GM12878 (cell line): ENCODE data around the gene PCYOX1L. TPM values are rescaled to one million over a fixed set of nuclear protein-coding genes. Genes with fewer than 3 reads are reported as not detected.

Experiments used
- ATAC-seq: fragments of 200-7000 bp; cut with Tn5 transposase; 3 replicates; pipeline ENCODE4 v1.9.1; 2020; ENCODE audit warnings: mild to moderate bottlenecking, moderate library complexity
- BruUV-seq: library from RNA; stranded (reverse); fragments of 400-500 nt; replicated peaks from 2 replicates; lab custom pipeline; 2021; lab: Mats Ljungman, UMichigan
- CTCF ChIA-PET: fragments of 300-600 bp; sonication (Branson Sonifier 250); formaldehyde crosslinking; extraction: SDS; loops from one replicate; lab custom pipeline; 2021; ENCODE audit warnings: inconsistent platforms; lab: Yijun Ruan, JAX
- POLR2A ChIA-PET: fragments of 350-600 bp; formaldehyde crosslinking; extraction: SDS; loops from one replicate; lab custom pipeline; 2021; ENCODE audit warnings: inconsistent platforms; lab: Charles Lee
- RAD21 ChIA-PET: fragments of 300-600 bp; sonication (Branson Sonifier 250); formaldehyde crosslinking; loops from one replicate; lab custom pipeline; 2023; ENCODE audit warnings: antibody characterized with exemption; ENCODE audit not compliant: unreplicated experiment; lab: Charles Lee
- SMC1A ChIA-PET: fragments of 300-600 bp; sonication (Branson Sonifier 250); formaldehyde crosslinking; loops from one replicate; lab custom pipeline; 2023; ENCODE audit not compliant: unreplicated experiment, uncharacterized antibody; lab: Charles Lee
- DNase-seq: peaks from one replicate; pipeline ENCODE4 v3.0.0-alpha.2; 2011; ENCODE audit warnings: low read depth, low spot score
- FAIRE-seq: peaks from 3 replicates; lab custom pipeline; 2011; peaks lifted over from hg19 to GRCh38; lab: Jason Lieb, UNC
- H2AFZ ChIP-seq: 2 replicates; pipeline ENCODE4 v1.6.0; 2011; ENCODE audit warnings: low read depth, low read length, control low read depth; ENCODE audit not compliant: control insufficient read depth
- H3K27ac ChIP-seq: 2 replicates; pipeline ENCODE4 v1.5.1; 2011; ENCODE audit warnings: control low read depth; ENCODE audit not compliant: control insufficient read depth, insufficient read depth
- H3K27me3 ChIP-seq, 2 experiments: replicated peaks in 1 of 2; 2 replicates each; pipeline versions ENCODE4 v1.6.0 to v1.6.1; 2011; ENCODE audit warnings: low read length in 1 of 2; ENCODE audit not compliant: control insufficient read depth in 2 of 2, insufficient read depth in 2 of 2
- H3K36me3 ChIP-seq, 2 experiments: 2 replicates each; pipeline ENCODE4 v1.5.1; 2011; ENCODE audit warnings: low read length in 1 of 2; ENCODE audit not compliant: control insufficient read depth in 2 of 2, insufficient read depth in 2 of 2
- H3K4me1 ChIP-seq: 2 replicates; pipeline ENCODE4 v1.6.1; 2011; ENCODE audit warnings: mild to moderate bottlenecking, low read length, moderate library complexity, mixed read lengths; ENCODE audit not compliant: control insufficient read depth, insufficient read depth
- H3K4me2 ChIP-seq: 2 replicates; pipeline ENCODE4 v1.6.0; 2011; ENCODE audit warnings: control low read depth; ENCODE audit not compliant: control insufficient read depth, insufficient read depth
- H3K4me3 ChIP-seq: fragments of 200-600 bp; sonication (generic); 2 replicates; pipeline ENCODE4 v1.5.1; 2016
- H3K79me2 ChIP-seq: 2 replicates; pipeline ENCODE4 v1.6.0; 2011; ENCODE audit warnings: low read length; ENCODE audit not compliant: control insufficient read depth, insufficient read depth
- H3K9ac ChIP-seq: 2 replicates; pipeline ENCODE4 v1.8.0; 2011; ENCODE audit warnings: low read length, control low read depth, mixed read lengths; ENCODE audit not compliant: control insufficient read depth, insufficient read depth
- H3K9me3 ChIP-seq: replicated peaks from 3 replicates; pipeline ENCODE4 v1.5.1; 2011; ENCODE audit warnings: mild to moderate bottlenecking, low read length; ENCODE audit not compliant: control insufficient read depth, insufficient read depth
- H4K20me1 ChIP-seq: 2 replicates; pipeline ENCODE4 v1.6.0; 2011; ENCODE audit not compliant: control insufficient read depth, insufficient read depth
- ATF7 ChIP-seq: fragments of 450-650 bp; IDR thresholded peaks from 2 replicates; pipeline ENCODE4 v1.6.1; 2016; ENCODE audit warnings: low read depth, mild to moderate bottlenecking
- BHLHE40 ChIP-seq, 2 experiments: fragments of 450-650 bp in 1 of 2; IDR thresholded peaks; 2 replicates each; pipeline ENCODE4 v1.6.1; 2011 to 2017; ENCODE audit warnings: low read depth in 2 of 2, borderline replicate concordance in 1 of 2, improper control_type of control experiment in 1 of 2, low read length in 1 of 2, mild to moderate bottlenecking in 1 of 2
- CBX3 ChIP-seq: fragments of 200-600 bp; sonication (generic); IDR thresholded peaks from 2 replicates; pipeline ENCODE4 v1.6.1; 2016; ENCODE audit warnings: low read depth, borderline replicate concordance
- JUNB ChIP-seq: IDR thresholded peaks from 2 replicates; pipeline ENCODE4 v1.6.1; 2016; ENCODE audit warnings: antibody characterized with exemption, mild to moderate bottlenecking
- STAT3 ChIP-seq: IDR thresholded peaks from 2 replicates; pipeline ENCODE4 v1.6.1; 2011; ENCODE audit warnings: low read depth, low read length, improper control_type of control experiment
- TCF3 ChIP-seq: IDR thresholded peaks from 2 replicates; pipeline ENCODE4 v1.6.1; 2012; ENCODE audit warnings: low read depth, mild to moderate bottlenecking, low read length, borderline replicate concordance; ENCODE audit not compliant: insufficient read depth
- ZNF592 ChIP-seq: fragments of 450-650 bp; IDR thresholded peaks from 2 replicates; pipeline ENCODE4 v1.6.1; 2017; ENCODE audit warnings: mild to moderate bottlenecking, moderate library complexity
- WGBS: methylation state at CpG from one replicate; pipeline ENCODE4 v1.1.6; 2016; ENCODE audit warnings: low lambda C conversion rate; ENCODE audit not compliant: insufficient replicate concordance, insufficient coverage; ENCODE audit errors: missing lambda C conversion rate; 5-methylcytosine and 5-hydroxymethylcytosine counted together
- in situ Hi-C: fragments of 300-500 bp; cut with MboI; formaldehyde crosslinking; loops from 9 replicates; pipeline ENCODE4 v1.14.3; 2018; ENCODE audit warnings: mixed read lengths
- intact Hi-C: fragments of 100-400 bp; cut with micrococcal nuclease; formaldehyde crosslinking; loops from one replicate; pipeline ENCODE4 v1.14.2; 2022; ENCODE audit not compliant: unreplicated experiment
- polyA plus RNA-seq, 11 experiments: library from polyadenylated mRNA; depleted of rRNA in 4 of 11; unstranded in 6 of 11; stranded (reverse) in 5 of 11; fragments of >200 nt; fragmentation: Nextera tagmentation in 4 of 11; fragmentation: Illumina TruSeq in 1 of 11; extraction: Ambion mirVana in 4 of 11; extraction: Trizol in 1 of 11; gene quantifications; 1 replicate in 1 of 11; 2 replicates in 10 of 11; pipeline versions ENCODE4 v1.2.1 to v1.2.3, GENCODE V29; 2011 to 2016; ENCODE audit warnings: inconsistent platforms in 2 of 11, missing spikeins in 2 of 11, low read depth in 1 of 11
- total RNA-seq, 4 experiments: library from RNA; depleted of rRNA in 3 of 4; stranded (reverse); fragments of >200 nt in 3 of 4; fragmentation: Illumina TruSeq in 1 of 4; extraction: Trizol in 1 of 4; gene quantifications; 2 replicates each; pipeline versions ENCODE4 v1.2.1 to v1.2.3, GENCODE V29; 2013 to 2021

Gene PCYOX1L
- total and polyA plus RNA-seq, 10 of the 15 experiments (the other 5 are each of a cell fraction or from before 2014, with no cell fraction given), result 2.9 to 17.0 (median 12.9) TPM

GRCh38 chr5:149320791-149321330, 37.0 kb upstream of the PCYOX1L start:
- H3K27me3 ChIP-seq, result no peaks in the 10 kb centered on the region; a peak in 1 of 4 replicates
- SMC1A ChIA-PET, result interaction anchor here (0.7 to 2.4 kb wide), 3 partner anchors 20 to 51 kb away, joined by 3 to 10 read pairs (median 6); no protein-coding TSS in a partner anchor
- no peaks in the 10 kb centered on the region for H3K36me3 ChIP-seq
- H3K4me3 ChIP-seq, result no peak overlapping the region
- in situ Hi-C loops (no loop called here), intact Hi-C loops (no loop called here)
- 39% methylated on average over 4 of the region's 4 CpGs for WGBS
- RAD21 ChIA-PET, result interaction anchor here (0.7 to 2.3 kb wide), 4 partner anchors 39 to 589 kb away, joined by 3 to 6 read pairs (median 4); no protein-coding TSS in a partner anchor
- H3K9ac ChIP-seq, result no peak overlapping the region
- TF ChIP-seq JUNB, result no peak
- no peak for TF ChIP-seq TCF3
- TF ChIP-seq BHLHE40 (IDR thresholded peaks at IDR 0.05; ENCODE audit: borderline replicate concordance in 1 of 2, low read depth in 2 of 2, low read length in 1 of 2), result no peak
- no peak for TF ChIP-seq CBX3
- TF ChIP-seq STAT3, result no peak
- TF ChIP-seq ZNF592, result no peak
- TF ChIP-seq ATF7, result no peak
- ATAC-seq, result no peak
- H3K9me3 ChIP-seq, result no peaks in the 10 kb centered on the region; the same call in 2 of the 3 replicates
- H3K4me2 ChIP-seq, result no peak overlapping the region
- no peaks in the 10 kb centered on the region for H3K79me2 ChIP-seq
- FAIRE-seq, result no peak
- no peak for DNase-seq
- H4K20me1 ChIP-seq, result no peaks in the 10 kb centered on the region
- no TSS peak for BruUV-seq
- no peaks in the 10 kb centered on the region for H3K4me1 ChIP-seq
- CTCF ChIA-PET, result interaction anchor here (1.0 to 8.0 kb wide), 8 partner anchors 25 to 242 kb away, joined by 3 to 118 read pairs (median 8); partner anchors contain the start of gene PCYOX1L
- no peak overlapping the region for H3K27ac ChIP-seq
- H2AFZ ChIP-seq, result no peak overlapping the region
- POLR2A ChIA-PET, result no interaction called here
